Airway epithelial cell (primary cell): Measurements from ENCODE around the gene C1RL. TPM values are rescaled to one million over a fixed set of nuclear protein-coding genes. Genes with fewer than 3 reads are reported as not detected.

Source experiments
- total RNA-seq: library from RNA; depleted of rRNA; stranded (reverse); fragments of >200 nt; gene quantifications from 2 replicates; pipeline ENCODE4 v1.2.3, GENCODE V29; 2015

Gene C1RL, protein sequence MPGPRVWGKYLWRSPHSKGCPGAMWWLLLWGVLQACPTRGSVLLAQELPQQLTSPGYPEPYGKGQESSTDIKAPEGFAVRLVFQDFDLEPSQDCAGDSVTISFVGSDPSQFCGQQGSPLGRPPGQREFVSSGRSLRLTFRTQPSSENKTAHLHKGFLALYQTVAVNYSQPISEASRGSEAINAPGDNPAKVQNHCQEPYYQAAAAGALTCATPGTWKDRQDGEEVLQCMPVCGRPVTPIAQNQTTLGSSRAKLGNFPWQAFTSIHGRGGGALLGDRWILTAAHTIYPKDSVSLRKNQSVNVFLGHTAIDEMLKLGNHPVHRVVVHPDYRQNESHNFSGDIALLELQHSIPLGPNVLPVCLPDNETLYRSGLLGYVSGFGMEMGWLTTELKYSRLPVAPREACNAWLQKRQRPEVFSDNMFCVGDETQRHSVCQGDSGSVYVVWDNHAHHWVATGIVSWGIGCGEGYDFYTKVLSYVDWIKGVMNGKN
- total RNA-seq: 16.6 and 25.3 TPM in 2 replicates

DNA sequence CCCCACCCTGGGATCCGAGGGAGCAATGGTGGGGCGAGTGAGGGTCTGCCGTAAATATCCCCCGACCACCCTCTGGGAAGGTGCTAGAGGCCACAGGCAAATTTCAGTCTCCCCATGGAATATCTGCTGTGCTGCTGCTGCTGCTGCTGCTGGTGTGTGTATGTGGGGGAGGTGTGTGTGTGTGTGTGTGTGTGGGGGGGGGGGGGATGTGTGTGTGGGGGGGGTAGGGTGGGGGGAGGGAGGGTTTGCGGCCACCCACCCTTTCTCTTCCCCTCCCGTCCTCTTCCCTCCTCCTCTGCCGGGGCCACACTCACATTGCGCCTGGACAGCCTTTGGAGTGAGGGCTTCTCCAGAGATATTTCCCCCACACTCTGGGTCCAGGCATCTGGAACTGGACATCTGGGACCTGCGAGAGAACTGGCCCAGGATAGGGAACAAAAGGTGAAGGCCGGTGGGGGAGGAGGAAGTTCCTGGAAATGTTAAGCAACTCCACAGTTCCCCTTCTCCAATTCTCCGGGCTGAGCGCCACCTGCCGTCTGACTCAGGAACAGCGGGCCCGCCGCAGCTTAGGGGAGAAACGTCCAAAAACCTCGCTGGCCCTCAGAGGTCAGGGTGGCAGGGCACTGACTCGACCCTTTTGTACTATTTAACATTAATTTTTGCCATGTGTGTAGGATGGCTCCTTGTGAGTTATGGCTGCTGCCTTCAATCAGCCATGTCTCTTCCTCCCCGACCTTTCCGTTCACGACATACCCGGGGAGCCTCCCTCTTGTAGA lies at the start of gene C1RL:
Gene C1RL (minus strand): TSS at position 419 of the 776 bp plus-strand sequence. CDS start 34 bp downstream, at position 385.

DNA sequence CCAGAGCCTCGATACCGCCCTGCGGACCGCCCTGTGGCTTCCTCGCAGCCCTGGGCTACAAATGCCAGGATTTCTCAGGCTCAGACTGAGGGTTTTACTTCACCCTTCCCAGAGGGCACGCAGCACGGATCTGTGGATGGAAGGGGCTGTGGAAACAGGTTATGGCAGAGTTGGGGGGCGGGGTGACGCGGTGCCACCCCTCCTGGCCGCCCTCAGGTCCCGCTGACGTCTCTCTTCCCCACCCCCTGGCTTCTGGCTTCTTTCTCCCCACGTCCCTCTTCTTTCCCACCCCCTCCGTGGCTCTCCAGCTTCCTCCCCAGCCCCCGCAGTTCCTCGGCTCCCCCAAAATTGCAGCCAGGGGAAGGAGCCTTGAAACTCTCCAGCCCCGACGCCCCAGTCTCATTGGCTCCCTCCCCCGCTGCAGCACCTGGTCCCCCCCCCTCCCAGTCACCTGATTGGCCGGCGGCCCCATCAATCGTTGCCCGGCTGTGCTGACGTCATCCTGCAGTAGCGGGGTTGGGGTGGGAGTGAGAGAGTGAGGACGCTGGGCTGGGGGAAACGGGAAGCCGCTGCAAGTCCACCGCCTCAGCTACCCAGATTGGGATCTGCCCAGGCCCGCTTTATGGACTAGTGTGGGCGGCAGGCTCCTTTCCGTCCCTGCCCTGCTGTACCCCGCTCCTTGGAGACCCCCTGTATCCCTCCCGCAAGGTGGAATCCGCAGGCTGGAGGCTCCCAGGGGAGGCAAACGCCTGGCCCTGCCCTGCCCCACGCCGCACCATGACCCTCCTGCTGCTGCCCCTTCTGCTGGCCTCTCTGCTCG lies 21.1 kb upstream of the C1RL start, which contains the start of gene CLSTN3:
Gene CLSTN3 (plus strand): TSS at position 500 of the 820 bp plus-strand sequence. CDS start 278 bp downstream, at position 778.

DNA sequence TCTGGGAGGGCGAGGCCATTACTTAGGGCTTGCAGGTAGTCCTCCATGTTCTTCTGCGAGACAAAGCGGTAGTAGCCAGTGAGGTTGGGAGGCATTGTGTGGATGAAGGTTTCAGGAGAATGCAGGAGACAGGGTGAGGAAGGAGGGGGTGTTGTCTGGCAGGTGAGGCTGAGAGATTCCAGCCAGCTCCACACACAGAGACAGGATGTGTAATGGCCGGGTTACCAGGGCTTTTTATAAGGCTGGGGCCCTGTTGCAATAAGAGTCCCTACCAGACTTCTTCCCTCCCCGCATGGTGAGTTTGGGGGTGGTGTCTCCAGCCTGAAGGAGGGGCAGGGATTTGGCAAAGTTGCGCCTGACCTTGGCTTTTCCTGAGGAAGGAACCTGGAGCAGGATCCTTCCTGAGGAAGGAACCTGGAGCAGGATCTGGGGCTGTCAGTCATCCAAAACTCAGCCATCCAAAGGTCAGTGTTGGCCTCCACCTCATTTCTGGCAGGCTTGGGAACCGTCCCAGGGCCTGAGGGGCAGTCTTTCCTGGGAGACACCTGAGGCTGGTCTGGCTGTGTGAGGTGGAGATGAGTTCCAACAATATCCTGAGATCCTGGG lies 19.8 kb upstream of the C1RL start, which contains the start of gene RBP5:
Gene RBP5 (minus strand): TSS at position 209 of the 606 bp plus-strand sequence. CDS start 114 bp downstream, at position 95.

DNA sequence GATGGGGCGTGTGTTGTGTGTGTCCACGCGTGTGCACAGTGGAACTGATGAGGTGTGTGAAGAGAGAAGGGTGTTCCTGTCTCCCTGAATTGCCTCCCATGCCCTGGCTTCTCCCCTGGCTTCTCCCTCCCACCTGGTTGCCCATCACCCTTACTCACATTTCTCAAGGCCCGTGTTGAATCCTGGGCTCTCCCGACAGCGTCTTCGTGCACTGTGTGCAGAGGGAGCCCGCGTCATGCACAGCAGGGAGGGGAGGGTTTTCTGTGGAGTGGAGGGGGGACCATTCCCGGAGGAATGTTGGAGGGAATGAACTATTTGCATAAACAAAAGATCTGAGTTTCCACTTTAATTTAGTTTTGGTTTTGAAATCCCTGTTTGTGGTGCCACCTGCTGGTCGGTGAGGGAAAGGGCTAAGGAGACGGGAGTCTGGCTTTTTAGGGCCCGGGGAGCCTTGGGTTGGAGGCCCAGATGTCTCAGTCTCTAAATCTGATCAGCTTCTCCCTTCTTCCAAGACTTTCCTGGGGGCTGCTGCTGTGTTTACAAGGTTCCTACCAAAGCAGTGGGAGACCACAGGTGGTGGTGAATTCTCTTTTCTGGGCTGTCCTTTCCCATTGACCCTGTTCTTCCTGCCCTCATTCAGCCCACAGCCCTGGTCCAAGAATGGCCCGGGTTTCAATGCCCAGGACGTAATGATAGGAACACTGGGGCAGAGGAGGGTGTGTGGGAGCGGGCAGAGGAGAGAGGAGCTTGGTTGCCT lies 16.6 kb downstream of the C1RL start, which contains the start of gene C1R:
Gene C1R (minus strand): TSS at position 217 of the 757 bp plus-strand sequence. CDS start 57 bp downstream, at position 160.

DNA sequence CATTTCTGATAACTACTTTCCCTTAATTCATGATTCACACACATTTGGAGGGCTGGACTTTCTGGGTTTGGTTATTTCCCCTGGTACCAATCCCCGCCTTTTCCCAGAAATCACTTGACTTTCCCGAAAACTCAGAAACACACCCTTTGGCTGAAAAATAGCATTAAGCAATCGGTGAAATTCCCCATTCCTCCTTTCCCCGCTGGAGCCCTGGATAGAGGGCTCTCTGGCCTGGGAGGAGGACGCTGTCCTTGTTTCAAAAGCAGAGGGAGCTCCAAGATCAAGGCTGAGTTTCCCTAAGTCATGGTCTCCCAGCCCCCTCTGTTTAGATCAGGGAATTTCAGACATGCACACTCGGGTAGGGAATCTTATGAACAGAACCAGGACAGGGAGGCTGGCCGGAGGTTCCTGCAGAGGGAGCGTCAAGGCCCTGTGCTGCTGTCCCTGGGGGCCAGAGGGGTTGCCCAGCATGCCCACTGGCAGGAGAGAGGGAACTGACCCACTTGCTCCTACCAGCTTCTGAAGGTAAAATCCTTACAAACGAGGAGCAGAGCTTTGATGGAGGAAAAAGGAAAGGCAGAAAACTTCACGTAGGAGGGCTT lies 48.6 kb downstream of the C1RL start, which contains the start of gene C1S:
Gene C1S (plus strand): TSS at position 366 of the 602 bp plus-strand sequence. CDS start 1,195 bp downstream, outside the sequence.

Other genes with a start within 250 kb of the C1RL start
- 1,425 and 1,466 TPM in 2 replicates for gene TPI1, start 241.7 kb downstream of the C1RL start, total RNA-seq
- 8.6 and 11.8 TPM in 2 replicates for gene SPSB2, start 235.9 kb downstream of the C1RL start, total RNA-seq
- 5.9 and 8.9 TPM in 2 replicates for gene LRRC23, start 204.4 kb downstream of the C1RL start, total RNA-seq
- gene ENO2, start 194.6 kb downstream of the C1RL start, total RNA-seq: 8.0 and 11.1 TPM in 2 replicates
- gene ATN1, start 181.3 kb downstream of the C1RL start, total RNA-seq: 13.0 and 21.7 TPM in 2 replicates
- not detected in 2 replicates for gene RNU7-1, start 165.4 kb downstream of the C1RL start, total RNA-seq
- gene C12orf57, start 165.2 kb downstream of the C1RL start, total RNA-seq: 103 and 166 TPM in 2 replicates
- 17.7 and 21.0 TPM in 2 replicates for gene PTPN6, start 157.9 kb downstream of the C1RL start, total RNA-seq
- gene PHB2, start 138.6 kb downstream of the C1RL start, total RNA-seq: 217 and 322 TPM in 2 replicates
- 95.7 and 103 TPM in 2 replicates for gene EMG1, start 138.3 kb downstream of the C1RL start, total RNA-seq
- 25.0 and 39.4 TPM in 2 replicates for gene LPCAT3, start 90.7 kb downstream of the C1RL start, total RNA-seq
- gene C1S, start 48.5 kb downstream of the C1RL start, total RNA-seq: 1.6 and 2.1 TPM in 2 replicates
- 8.7 and 8.8 TPM in 2 replicates for gene C1R, start 16.8 kb downstream of the C1RL start, total RNA-seq
- not detected in 2 replicates for gene RBP5, start 19.7 kb upstream of the C1RL start, total RNA-seq
- gene CLSTN3, start 21.2 kb upstream of the C1RL start, total RNA-seq: 13.5 and 19.3 TPM in 2 replicates
- 16.2 and 25.7 TPM in 2 replicates for gene PEX5, start 80.5 kb upstream of the C1RL start, total RNA-seq
- gene ACSM4, start 194.9 kb upstream of the C1RL start, total RNA-seq: not detected in 2 replicates